ENCODE data around the gene LRRC7.

LRRC7 gene

GRCh38 chr1:69994241-69994640, 426.5 kb downstream of the LRRC7 start:
- ChIA-PET POLR2A (interaction anchor here (1.0 kb wide), 1 partner anchor 11 kb away, joined by 3 read pairs; no protein-coding TSS in a partner anchor), CTCF (no interaction called here)
- DNase-seq (ENCODE audit: low read depth, low spot score): no peak
- TF ChIP-seq, protein P1, sequence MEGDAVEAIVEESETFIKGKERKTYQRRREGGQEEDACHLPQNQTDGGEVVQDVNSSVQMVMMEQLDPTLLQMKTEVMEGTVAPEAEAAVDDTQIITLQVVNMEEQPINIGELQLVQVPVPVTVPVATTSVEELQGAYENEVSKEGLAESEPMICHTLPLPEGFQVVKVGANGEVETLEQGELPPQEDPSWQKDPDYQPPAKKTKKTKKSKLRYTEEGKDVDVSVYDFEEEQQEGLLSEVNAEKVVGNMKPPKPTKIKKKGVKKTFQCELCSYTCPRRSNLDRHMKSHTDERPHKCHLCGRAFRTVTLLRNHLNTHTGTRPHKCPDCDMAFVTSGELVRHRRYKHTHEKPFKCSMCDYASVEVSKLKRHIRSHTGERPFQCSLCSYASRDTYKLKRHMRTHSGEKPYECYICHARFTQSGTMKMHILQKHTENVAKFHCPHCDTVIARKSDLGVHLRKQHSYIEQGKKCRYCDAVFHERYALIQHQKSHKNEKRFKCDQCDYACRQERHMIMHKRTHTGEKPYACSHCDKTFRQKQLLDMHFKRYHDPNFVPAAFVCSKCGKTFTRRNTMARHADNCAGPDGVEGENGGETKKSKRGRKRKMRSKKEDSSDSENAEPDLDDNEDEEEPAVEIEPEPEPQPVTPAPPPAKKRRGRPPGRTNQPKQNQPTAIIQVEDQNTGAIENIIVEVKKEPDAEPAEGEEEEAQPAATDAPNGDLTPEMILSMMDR (IDR thresholded peaks at IDR 0.05; ENCODE audit: insufficient read depth, low read length, missing control alignments): no peak
- no peak overlapping the region for H3K4me3 ChIP-seq (ENCODE audit: low read depth, low read length)

DNA sequence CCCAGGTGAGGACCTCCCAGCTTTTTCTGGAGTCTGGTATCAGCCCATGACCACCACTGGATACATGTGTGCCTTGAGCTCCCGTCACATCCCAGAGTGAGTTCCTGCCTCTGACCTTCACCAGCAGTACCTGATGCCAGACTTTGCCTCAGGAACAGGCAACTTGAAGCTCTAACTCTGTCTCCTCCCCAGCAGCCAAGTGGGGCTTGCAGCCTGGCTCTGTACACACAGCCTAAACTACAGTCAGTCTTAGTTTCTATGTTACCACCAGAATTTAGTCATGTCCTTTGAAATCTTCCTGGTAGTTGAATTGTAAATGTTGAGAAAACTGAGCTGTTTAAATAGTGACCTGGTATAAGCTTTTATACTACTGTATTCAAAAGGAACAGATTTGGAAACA, 431.1 kb downstream of the LRRC7 start:
- no peak for DNase-seq (ENCODE audit: low read depth, low spot score)
- no peak overlapping the region for H3K4me3 ChIP-seq (ENCODE audit: low read depth, low read length)
- CTCF ChIA-PET: no interaction called here
- TF ChIP-seq, protein P1 (IDR thresholded peaks at IDR 0.05; ENCODE audit: insufficient read depth, low read length, missing control alignments): no peak
- POLR2A ChIA-PET: no interaction called here

GRCh38 chr1:70003211-70003908, 435.6 kb downstream of the LRRC7 start:
- no peak for DNase-seq (ENCODE audit: low read depth, low spot score)
- TF ChIP-seq, protein P1 (IDR thresholded peaks at IDR 0.05; ENCODE audit: insufficient read depth, low read length, missing control alignments): no peak
- ChIA-PET CTCF (no interaction called here), POLR2A (no interaction called here)
- no peak overlapping the region for H3K4me3 ChIP-seq (ENCODE audit: low read depth, low read length)

DNA sequence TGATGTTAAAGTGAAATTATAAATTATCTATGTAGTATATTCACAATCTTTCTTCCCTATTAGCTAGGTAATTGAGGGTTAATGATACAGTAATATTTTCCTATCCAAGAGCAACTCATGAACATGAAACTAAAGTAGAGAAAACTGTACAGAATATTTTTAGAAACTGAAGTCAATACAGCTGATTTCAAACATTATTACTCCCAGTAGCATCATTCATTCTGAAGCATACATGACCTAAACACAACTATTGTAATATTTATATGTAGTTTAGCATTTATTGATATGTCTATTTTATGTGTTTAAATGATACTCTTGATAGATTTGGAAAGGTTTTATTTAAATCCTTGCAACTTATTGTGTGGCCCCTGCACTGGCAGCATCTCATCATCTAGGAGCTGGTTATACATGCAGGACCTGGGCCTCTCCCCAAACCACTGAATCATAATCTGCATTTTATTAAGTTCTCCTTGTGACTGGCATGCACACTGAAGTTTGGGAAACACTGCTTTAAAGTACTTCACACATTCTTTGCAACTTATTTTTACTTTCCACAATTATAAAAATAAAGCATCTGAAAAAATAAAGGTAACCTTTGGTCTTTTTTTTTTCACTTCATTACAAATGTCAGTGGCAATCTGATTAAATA, 437.8 kb downstream of the LRRC7 start:
- CTCF ChIA-PET: no interaction called here
- TF ChIP-seq, protein P1 (IDR thresholded peaks at IDR 0.05; ENCODE audit: insufficient read depth, low read length, missing control alignments): no peak
- DNase-seq (ENCODE audit: low read depth, low spot score): no peak
- POLR2A ChIA-PET: no interaction called here
- no peak overlapping the region for H3K4me3 ChIP-seq (ENCODE audit: low read depth, low read length)

- POLR2A ChIA-PET: no interaction called here
- TF ChIP-seq, protein P1 (IDR thresholded peaks at IDR 0.05; ENCODE audit: insufficient read depth, low read length, missing control alignments): no peak
- CTCF ChIA-PET: no interaction called here
- no peak for DNase-seq (ENCODE audit: low read depth, low spot score)
- H3K4me3 ChIP-seq (ENCODE audit: low read depth, low read length): no peak overlapping the region
Measured at GRCh38 chr1:70008660-70009059, 440.9 kb downstream of the LRRC7 start.

DNA sequence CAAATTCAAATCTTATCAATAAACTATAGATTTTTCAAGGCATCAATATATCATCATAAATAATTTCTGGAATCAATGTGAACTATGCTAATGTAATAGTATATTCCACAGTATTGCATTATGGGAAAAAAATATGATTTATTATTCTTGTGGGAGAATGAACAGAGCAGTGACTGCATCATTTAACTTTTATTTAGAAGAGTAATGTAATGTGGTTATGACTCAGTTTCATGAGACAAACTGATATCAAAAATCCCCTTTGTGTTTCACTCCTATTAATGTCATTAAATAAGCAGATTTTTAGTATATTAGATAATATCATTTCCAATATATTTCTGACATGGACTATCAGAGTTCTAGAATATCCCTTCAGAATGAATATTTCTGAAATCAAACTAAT, 450.0 kb downstream of the LRRC7 start:
- TF ChIP-seq, protein P1 (IDR thresholded peaks at IDR 0.05; ENCODE audit: insufficient read depth, low read length, missing control alignments): no peak
- ChIA-PET CTCF (no interaction called here), POLR2A (no interaction called here)
- H3K4me3 ChIP-seq (ENCODE audit: low read depth, low read length): no peak overlapping the region
- no peak for DNase-seq (ENCODE audit: low read depth, low spot score)
